ENCODE data around the gene SERPINF2. TPM values are rescaled to one million over a fixed set of nuclear protein-coding genes. Genes with fewer than 3 reads are reported as not detected.

The SERPINF2 gene
- total and polyA plus RNA-seq, 2 donors from 2014 or later = 30.6 to 209 TPM

DNA sequence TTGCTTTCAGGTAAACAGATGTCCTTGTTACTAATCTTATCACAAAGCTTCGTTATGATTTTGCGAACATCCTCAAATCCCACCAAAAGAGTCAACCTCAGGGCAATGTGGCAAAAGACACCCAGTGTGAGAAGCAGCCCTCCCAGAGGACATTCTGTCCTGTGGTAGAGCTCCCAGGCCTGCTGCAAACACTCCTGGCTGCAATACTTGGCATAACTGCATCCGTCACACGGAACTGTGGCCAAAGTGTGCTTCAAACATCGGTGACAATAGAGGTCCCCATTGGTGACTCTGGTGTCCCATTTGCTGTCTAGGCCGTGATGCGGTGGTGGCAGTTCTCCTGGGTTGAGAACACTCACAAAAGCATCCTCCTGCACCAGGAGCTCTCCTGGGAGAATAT is 57.6 kb downstream of the SERPINF2 start:
- H3K27me3 ChIP-seq (ENCODE audit: control insufficient read depth, insufficient read depth, low read length) = no peaks in the 10 kb centered on the region
- H3K9me3 ChIP-seq (ENCODE audit: control insufficient read depth in 2 of 3, insufficient read depth in 1 of 3, low read length in 3 of 3) = no peaks in the 10 kb centered on the region
- peaks cover 0 to 17% (median 8%) of the 10 kb centered on the region in 3 donors for H3K36me3 ChIP-seq (ENCODE audit: control insufficient read depth in 2 of 3, insufficient read depth in 3 of 3, low read length in 3 of 3)
- FAIRE-seq (no peak), DNase-seq (peak in 1 of 5 donors; percentile 9)
- H3K27ac ChIP-seq (ENCODE audit: low read depth in 2 of 2, low read length in 2 of 2) = no peak overlapping the region
- intact Hi-C loops (cut with DNase I) = no loop called here
- no peak overlapping the region for H3K4me3 ChIP-seq (ENCODE audit: low read length in 3 of 3)
- TF ChIP-seq, protein P1, sequence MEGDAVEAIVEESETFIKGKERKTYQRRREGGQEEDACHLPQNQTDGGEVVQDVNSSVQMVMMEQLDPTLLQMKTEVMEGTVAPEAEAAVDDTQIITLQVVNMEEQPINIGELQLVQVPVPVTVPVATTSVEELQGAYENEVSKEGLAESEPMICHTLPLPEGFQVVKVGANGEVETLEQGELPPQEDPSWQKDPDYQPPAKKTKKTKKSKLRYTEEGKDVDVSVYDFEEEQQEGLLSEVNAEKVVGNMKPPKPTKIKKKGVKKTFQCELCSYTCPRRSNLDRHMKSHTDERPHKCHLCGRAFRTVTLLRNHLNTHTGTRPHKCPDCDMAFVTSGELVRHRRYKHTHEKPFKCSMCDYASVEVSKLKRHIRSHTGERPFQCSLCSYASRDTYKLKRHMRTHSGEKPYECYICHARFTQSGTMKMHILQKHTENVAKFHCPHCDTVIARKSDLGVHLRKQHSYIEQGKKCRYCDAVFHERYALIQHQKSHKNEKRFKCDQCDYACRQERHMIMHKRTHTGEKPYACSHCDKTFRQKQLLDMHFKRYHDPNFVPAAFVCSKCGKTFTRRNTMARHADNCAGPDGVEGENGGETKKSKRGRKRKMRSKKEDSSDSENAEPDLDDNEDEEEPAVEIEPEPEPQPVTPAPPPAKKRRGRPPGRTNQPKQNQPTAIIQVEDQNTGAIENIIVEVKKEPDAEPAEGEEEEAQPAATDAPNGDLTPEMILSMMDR (IDR thresholded peaks at IDR 0.05; ENCODE audit: borderline replicate concordance, extremely low read depth, insufficient read depth) = no peak
- H3K4me1 ChIP-seq (ENCODE audit: control insufficient read depth in 2 of 3, insufficient read depth in 2 of 3, low read depth in 1 of 3, low read length in 3 of 3) = no peaks in the 10 kb centered on the region
- H3K9ac ChIP-seq (ENCODE audit: low read length in 3 of 3) = no peak overlapping the region

DNA sequence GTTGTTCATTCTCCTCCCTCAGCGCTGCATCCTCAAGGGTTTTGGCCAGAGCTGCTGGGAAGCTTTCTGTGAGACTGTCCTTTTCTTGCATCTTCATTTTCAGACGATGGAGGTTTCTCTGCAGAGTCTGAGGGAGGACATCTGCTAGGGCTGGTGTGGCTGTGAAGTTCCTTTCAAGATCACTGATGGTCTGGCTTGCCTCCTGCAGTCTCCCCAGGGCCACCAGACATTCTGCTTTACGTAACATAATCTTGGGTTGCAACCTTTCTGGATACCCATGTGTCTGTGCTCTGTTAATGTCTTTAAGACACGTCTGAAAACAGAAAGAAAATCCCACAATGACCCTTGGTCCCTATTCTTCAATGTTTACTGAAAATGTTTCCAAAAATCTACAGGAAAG is 58.0 kb downstream of the SERPINF2 start:
- no peaks in the 10 kb centered on the region for H3K4me1 ChIP-seq (ENCODE audit: control insufficient read depth in 2 of 3, insufficient read depth in 2 of 3, low read depth in 1 of 3, low read length in 3 of 3)
- no peaks in the 10 kb centered on the region for H3K9me3 ChIP-seq (ENCODE audit: control insufficient read depth in 2 of 3, insufficient read depth in 1 of 3, low read length in 3 of 3)
- H3K4me3 ChIP-seq (ENCODE audit: low read length in 3 of 3) = no peak overlapping the region
- H3K9ac ChIP-seq (ENCODE audit: low read length in 3 of 3) = no peak overlapping the region
- no peaks in the 10 kb centered on the region for H3K27me3 ChIP-seq (ENCODE audit: control insufficient read depth, insufficient read depth, low read length)
- no peak overlapping the region for H3K27ac ChIP-seq (ENCODE audit: low read depth in 2 of 2, low read length in 2 of 2)
- TF ChIP-seq, protein P1 (IDR thresholded peaks at IDR 0.05; ENCODE audit: borderline replicate concordance, extremely low read depth, insufficient read depth) = no peak
- intact Hi-C loops (cut with DNase I) = no loop called here
- DNase-seq (peak in 1 of 5 donors; percentile 2), FAIRE-seq (no peak)
- H3K36me3 ChIP-seq (ENCODE audit: control insufficient read depth in 2 of 3, insufficient read depth in 3 of 3, low read length in 3 of 3) = peaks cover 0 to 17% (median 8%) of the 10 kb centered on the region in 3 donors

DNA sequence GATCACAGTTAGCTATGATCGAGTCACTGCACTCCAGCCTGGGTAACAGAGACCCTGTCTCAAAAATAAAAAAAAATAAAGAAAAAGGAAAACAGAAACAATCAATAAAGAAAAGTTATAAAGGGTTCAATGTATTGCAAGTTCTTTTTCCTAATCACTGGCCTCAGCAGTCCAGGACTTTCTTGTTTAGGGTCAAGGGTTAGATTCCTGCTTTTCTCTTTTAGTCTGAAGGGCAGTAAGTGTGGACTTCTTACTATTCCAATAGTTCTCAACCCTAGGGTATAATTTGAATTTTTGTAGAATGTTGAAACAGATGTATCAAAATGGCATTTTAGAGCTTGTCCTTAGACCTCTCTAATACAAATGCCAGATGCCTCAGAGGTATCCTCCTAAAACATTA is 59.8 kb downstream of the SERPINF2 start:
- Histone ChIP-seq H3K4me3 (ENCODE audit: low read length in 3 of 3) (no peak overlapping the region), H3K36me3 (ENCODE audit: control insufficient read depth in 2 of 3, insufficient read depth in 3 of 3, low read length in 3 of 3) (peaks cover 0 to 17% (median 8%) of the 10 kb centered on the region in 3 donors), H3K9me3 (ENCODE audit: control insufficient read depth in 2 of 3, insufficient read depth in 1 of 3, low read length in 3 of 3) (no peaks in the 10 kb centered on the region), H3K4me1 (ENCODE audit: control insufficient read depth in 2 of 3, insufficient read depth in 2 of 3, low read depth in 1 of 3, low read length in 3 of 3) (no peaks in the 10 kb centered on the region), H3K9ac (ENCODE audit: low read length in 3 of 3) (no peak overlapping the region), H3K27me3 (ENCODE audit: control insufficient read depth, insufficient read depth, low read length) (no peaks in the 10 kb centered on the region), H3K27ac (ENCODE audit: low read depth in 2 of 2, low read length in 2 of 2) (no peak overlapping the region)
- TF ChIP-seq, protein P1 (IDR thresholded peaks at IDR 0.05; ENCODE audit: borderline replicate concordance, extremely low read depth, insufficient read depth) = no peak
- intact Hi-C loops (cut with DNase I) = no loop called here
- DNase-seq (no peak), FAIRE-seq (no peak)

DNA sequence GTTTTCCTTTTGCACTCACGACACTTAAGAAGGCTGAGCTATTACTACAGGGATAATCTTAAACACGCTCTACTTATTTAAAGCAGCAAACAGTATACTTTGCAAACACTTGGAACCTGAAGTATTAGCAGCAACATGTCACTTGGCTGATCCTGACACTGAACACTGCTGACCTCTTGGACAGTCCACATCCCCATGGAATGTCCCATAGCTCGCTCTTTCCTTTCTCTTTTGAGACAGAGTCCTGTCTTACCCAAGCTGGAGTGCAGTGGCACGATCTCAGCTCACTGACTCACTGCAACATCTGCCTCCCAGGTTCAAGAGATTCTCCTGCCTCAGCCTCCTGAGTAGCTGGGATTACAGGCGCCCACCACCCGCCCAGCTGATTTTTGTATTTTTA is 60.6 kb downstream of the SERPINF2 start:
- Histone ChIP-seq H3K27ac (ENCODE audit: low read depth in 2 of 2, low read length in 2 of 2) (no peak overlapping the region), H3K4me1 (ENCODE audit: control insufficient read depth in 2 of 3, insufficient read depth in 2 of 3, low read depth in 1 of 3, low read length in 3 of 3) (no peaks in the 10 kb centered on the region), H3K36me3 (ENCODE audit: control insufficient read depth in 2 of 3, insufficient read depth in 3 of 3, low read length in 3 of 3) (peaks cover 0 to 17% (median 8%) of the 10 kb centered on the region in 3 donors), H3K9ac (ENCODE audit: low read length in 3 of 3) (no peak overlapping the region), H3K27me3 (ENCODE audit: control insufficient read depth, insufficient read depth, low read length) (no peaks in the 10 kb centered on the region), H3K4me3 (ENCODE audit: low read length in 3 of 3) (no peak overlapping the region), H3K9me3 (ENCODE audit: control insufficient read depth in 2 of 3, insufficient read depth in 1 of 3, low read length in 3 of 3) (no peaks in the 10 kb centered on the region)
- TF ChIP-seq, protein P1 (IDR thresholded peaks at IDR 0.05; ENCODE audit: borderline replicate concordance, extremely low read depth, insufficient read depth) = no peak
- intact Hi-C loops (cut with DNase I) = no loop called here
- DNase-seq (no peak), FAIRE-seq (no peak)

Data from kidney (tissue), 14 donors.